Transverse colon (tissue), 4 donors: ENCODE data around the gene PTPN4.

Experiments
- CTCF ChIP-seq, 5 experiments: fragments of 200-600 bp in 3 of 5; fragments of 450-650 bp in 2 of 5; sonication (generic) in 3 of 5; IDR thresholded peaks; 1 replicate in 2 of 5; 2 replicates in 3 of 5; pipeline ENCODE4 v1.5.1; 2016 to 2017; ENCODE audit warnings: antibody characterized with exemption in 5 of 5, inconsistent platforms in 3 of 5, mild to moderate bottlenecking in 2 of 5, moderate library complexity in 1 of 5
- EP300 ChIP-seq: sonication (generic); formaldehyde crosslinking; IDR thresholded peaks from one replicate; pipeline ENCODE4 v1.6.1; 2017; ENCODE audit warnings: antibody characterized with exemption, low read depth
- POLR2A ChIP-seq: fragments of 450-650 bp; IDR thresholded peaks from one replicate; pipeline ENCODE4 v1.6.1; 2016; ENCODE audit warnings: antibody characterized with exemption, mild to moderate bottlenecking, moderate library complexity
- POLR2AphosphoS5 ChIP-seq, 3 donors: sonication (generic); formaldehyde crosslinking; IDR thresholded peaks; one replicate each; pipeline ENCODE4 v1.6.1; 2016; ENCODE audit warnings: antibody characterized with exemption in 3 of 3

GRCh38 chr2:119814216-119814615, 54.5 kb downstream of the PTPN4 start:
- no peak for TF ChIP-seq CTCF (IDR thresholded peaks at IDR 0.05)
- TF ChIP-seq POLR2AphosphoS5 (IDR thresholded peaks at IDR 0.05) = no peak
- TF ChIP-seq POLR2A = no peak
- TF ChIP-seq EP300 = no peak
